H9 (cell line): ENCODE measurements around the gene KCTD17. TPM values are rescaled to one million over a fixed set of nuclear protein-coding genes. Genes with fewer than 3 reads are reported as not detected.

Experiments
- DNase-seq: peaks from one replicate; pipeline ENCODE4 v3.0.0-alpha.2; 2017
- H2AFZ ChIP-seq: one replicate; pipeline ENCODE4 v1.6.1; 2013; ENCODE audit warnings: mild to moderate bottlenecking, low read length, control low read depth, moderate library complexity
- H2AK5ac ChIP-seq: 2 replicates; pipeline ENCODE4 v1.6.1; 2013; ENCODE audit warnings: low read length, control low read depth, mixed read lengths; ENCODE audit not compliant: insufficient read length
- H2BK120ac ChIP-seq: one replicate; pipeline ENCODE4 v1.6.1; 2013; ENCODE audit warnings: low read depth, mild to moderate bottlenecking, low read length, control low read depth, inconsistent platforms; ENCODE audit not compliant: poor library complexity, severe bottlenecking
- H2BK12ac ChIP-seq: 2 replicates; pipeline ENCODE4 v1.6.1; 2013; ENCODE audit warnings: low read length, control low read depth, mixed read lengths, low read depth; ENCODE audit not compliant: insufficient read length
- H2BK15ac ChIP-seq: 2 replicates; pipeline ENCODE4 v1.6.1; 2013; ENCODE audit warnings: low read depth, low read length, control low read depth
- H2BK20ac ChIP-seq: one replicate; pipeline ENCODE4 v1.6.1; 2013; ENCODE audit warnings: low read depth, mild to moderate bottlenecking, low read length, control low read depth, inconsistent platforms; ENCODE audit not compliant: poor library complexity, severe bottlenecking
- H2BK5ac ChIP-seq: 2 replicates; pipeline ENCODE4 v1.6.1; 2013; ENCODE audit warnings: low read length, control low read depth, mixed read lengths; ENCODE audit not compliant: insufficient read length
- H3K14ac ChIP-seq: 2 replicates; pipeline ENCODE4 v1.6.1; 2013; ENCODE audit warnings: low read length, control low read depth; ENCODE audit not compliant: insufficient read depth
- H3K18ac ChIP-seq: 2 replicates; pipeline ENCODE4 v1.6.1; 2013; ENCODE audit warnings: low read depth, mild to moderate bottlenecking, mixed read lengths, low read length, control low read depth; ENCODE audit not compliant: insufficient read length
- H3K23ac ChIP-seq: 2 replicates; pipeline ENCODE4 v1.6.1; 2013; ENCODE audit warnings: low read length, control low read depth, mixed read lengths, low read depth; ENCODE audit not compliant: insufficient read length
- H3K23me2 ChIP-seq: 2 replicates; pipeline ENCODE4 v1.6.1; 2013; ENCODE audit warnings: low read depth, mild to moderate bottlenecking, mixed read lengths, low read length, control low read depth; ENCODE audit not compliant: insufficient read length, poor library complexity, severe bottlenecking
- H3K27ac ChIP-seq: 2 replicates; pipeline ENCODE4 v1.5.1; 2013; ENCODE audit warnings: low read length, control low read depth, mixed read lengths, low read depth; ENCODE audit not compliant: insufficient read length
- H3K27me3 ChIP-seq: 2 replicates; pipeline ENCODE4 v1.6.1; 2013; ENCODE audit warnings: low read length, control low read depth, inconsistent platforms; ENCODE audit not compliant: insufficient read depth
- H3K4ac ChIP-seq: 2 replicates; pipeline ENCODE4 v1.6.1; 2013; ENCODE audit warnings: low read depth, mild to moderate bottlenecking, control low read depth, inconsistent platforms, low read length, moderate library complexity
- H3K4me1 ChIP-seq: 2 replicates; pipeline ENCODE4 v1.6.1; 2013; ENCODE audit warnings: low read length, control low read depth, inconsistent platforms; ENCODE audit not compliant: insufficient read depth
- H3K4me2 ChIP-seq: 2 replicates; pipeline ENCODE4 v1.6.1; 2013; ENCODE audit warnings: low read length, control low read depth, mixed read lengths; ENCODE audit not compliant: insufficient read length, insufficient read depth
- H3K56ac ChIP-seq: 2 replicates; pipeline ENCODE4 v1.6.1; 2013; ENCODE audit warnings: low read depth, mild to moderate bottlenecking, mixed read lengths, low read length, control low read depth; ENCODE audit not compliant: insufficient read length
- H3K79me1 ChIP-seq: 2 replicates; pipeline ENCODE4 v1.6.1; 2013; ENCODE audit warnings: low read depth, mild to moderate bottlenecking, moderate library complexity, low read length, control low read depth, inconsistent platforms; ENCODE audit not compliant: insufficient read depth, poor library complexity, severe bottlenecking
- H3K79me2 ChIP-seq: 2 replicates; pipeline ENCODE4 v1.6.1; 2013; ENCODE audit warnings: low read length, control low read depth, inconsistent platforms; ENCODE audit not compliant: insufficient read depth
- H3K9ac ChIP-seq: 2 replicates; pipeline ENCODE4 v1.6.1; 2013; ENCODE audit warnings: low read length, control low read depth, mixed read lengths; ENCODE audit not compliant: insufficient read length; ENCODE audit errors: extremely low read depth
- H3K9me3 ChIP-seq: one replicate; pipeline ENCODE4 v1.6.1; 2013; ENCODE audit warnings: low read depth, low read length, inconsistent platforms; ENCODE audit not compliant: control insufficient read depth
- H3T11ph ChIP-seq: one replicate; pipeline ENCODE4 v1.6.1; 2013; ENCODE audit warnings: mild to moderate bottlenecking, low read length, control low read depth, inconsistent platforms
- H4K20me1 ChIP-seq: one replicate; pipeline ENCODE4 v1.6.1; 2013; ENCODE audit not compliant: control insufficient read depth, insufficient read length, insufficient read depth
- H4K5ac ChIP-seq: 2 replicates; pipeline ENCODE4 v1.6.1; 2013; ENCODE audit warnings: low read depth, mild to moderate bottlenecking, mixed read lengths, low read length, control low read depth; ENCODE audit not compliant: insufficient read length
- H4K8ac ChIP-seq: replicated peaks from 2 replicates; pipeline ENCODE4 v1.6.1; 2013; ENCODE audit warnings: low read length, control low read depth, mixed read lengths, low read depth; ENCODE audit not compliant: insufficient read length
- H4K91ac ChIP-seq: 2 replicates; pipeline ENCODE4 v1.6.1; 2013; ENCODE audit warnings: low read depth, mild to moderate bottlenecking, moderate library complexity, mixed read lengths, low read length, control low read depth; ENCODE audit not compliant: insufficient read length
- H3K27ac Mint-ChIP-seq, 3 experiments: 2 replicates in 2 of 3; 3 replicates in 1 of 3; pipeline ENCODE4 v1.8.0; 2020 to 2021; ENCODE audit warnings: mixed read lengths in 3 of 3, mild to moderate bottlenecking in 1 of 3, moderate library complexity in 1 of 3
- H3K27me3 Mint-ChIP-seq: 2 replicates; pipeline ENCODE4 v1.8.0; 2021; ENCODE audit warnings: low read depth, mild to moderate bottlenecking, moderate library complexity, mixed read lengths
- H3K36me3 Mint-ChIP-seq, 3 experiments: 2 replicates in 2 of 3; 3 replicates in 1 of 3; pipeline ENCODE4 v1.8.0; 2020 to 2021; ENCODE audit warnings: low read depth in 3 of 3, mixed read lengths in 3 of 3; ENCODE audit not compliant: insufficient read depth in 1 of 3
- H3K4me1 Mint-ChIP-seq, 2 experiments: 2 replicates each; pipeline ENCODE4 v1.8.0; 2020; ENCODE audit warnings: mixed read lengths in 2 of 2
- H3K4me3 Mint-ChIP-seq, 2 experiments: 2 replicates in 1 of 2; 3 replicates in 1 of 2; pipeline ENCODE4 v1.8.0; 2020 to 2021; ENCODE audit warnings: mild to moderate bottlenecking in 2 of 2, mixed read lengths in 2 of 2, moderate library complexity in 1 of 2
- H3K9me3 Mint-ChIP-seq, 2 experiments: 2 replicates in 1 of 2; 3 replicates in 1 of 2; pipeline ENCODE4 v1.8.0; 2020; ENCODE audit warnings: mild to moderate bottlenecking in 2 of 2, mixed read lengths in 2 of 2, moderate library complexity in 1 of 2
- CTCF ChIP-seq: fragments of 200-600 bp; sonication (generic); conservative IDR thresholded peaks from 3 replicates; pipeline ENCODE4 v1.8.0; 2021; ENCODE audit warnings: antibody characterized with exemption, mild to moderate bottlenecking
- WGBS: extraction: QIAGEN DNeasy Blood & Tissue Kit; methylation state at CpG from one replicate; pipeline ENCODE4 v1.1.7; 2013; ENCODE audit warnings: missing lambda C conversion rate, low lambda C conversion rate, mixed read lengths; ENCODE audit not compliant: insufficient read length; ENCODE audit errors: extremely low coverage; 5-methylcytosine and 5-hydroxymethylcytosine counted together
- total RNA-seq: library from RNA; stranded (reverse); gene quantifications from 2 replicates; pipeline ENCODE4 v1.2.1, GENCODE V29; 2021

The KCTD17 gene
- total RNA-seq, 1 experiment from 2014 or later = 34.1 TPM

GRCh38 chr22:37022483-37023337 lies 28.8 kb upstream of the KCTD17 start:
- Mint-ChIP-seq H3K27ac (no peak overlapping the region), H3K9me3 (no peaks in the 10 kb centered on the region), H3K36me3 (peaks cover 12 to 38% (median 30%) of the 10 kb centered on the region in 3 experiments; a peak in 6 of 7 replicates), H3K4me1 (peaks cover 22 to 39% of the 10 kb centered on the region in 2 experiments), H3K27me3 (no peaks in the 10 kb centered on the region), H3K4me3 (no peak overlapping the region)
- Histone ChIP-seq H3K27ac (no peak overlapping the region), H2AFZ (no peak overlapping the region), H3K79me2 (no peaks in the 10 kb centered on the region; the same call in 1 of the 2 replicates), H3K14ac (no peak overlapping the region), H4K91ac (no peak overlapping the region), H2BK120ac (no peak overlapping the region), H3K9me3 (no peaks in the 10 kb centered on the region), H4K5ac (no peak overlapping the region), H2BK5ac (no peak overlapping the region), H2AK5ac (no peak overlapping the region), H3K4me2 (no peak overlapping the region), H4K20me1 (peaks cover 2% of the 10 kb centered on the region), H3K9ac (no peak overlapping the region), H3K27me3 (no peaks in the 10 kb centered on the region), H3K18ac (no peak overlapping the region), H2BK15ac (no peak overlapping the region), H3K56ac (no peak overlapping the region), H3K23me2 (peaks cover 3% of the 10 kb centered on the region), H2BK20ac (no peak overlapping the region), H3T11ph (no peak overlapping the region), H3K4me1 (no peaks in the 10 kb centered on the region; the same call in 1 of the 2 replicates), H4K8ac (no peak overlapping the region), H3K79me1 (no peaks in the 10 kb centered on the region), H3K23ac (no peak overlapping the region), H2BK12ac (no peak overlapping the region), H3K4ac (no peak overlapping the region)
- no peak for TF ChIP-seq CTCF
- DNase-seq = no peak
- no CpG with 5 or more reads among the region's 16 CpGs for WGBS
